ENCODE results near the gene SLC39A8. TPM values are rescaled to one million over a fixed set of nuclear protein-coding genes. Genes with fewer than 3 reads are reported as not detected.

The SLC39A8 gene
- total RNA-seq, 1 donor from 2014 or later: 211 TPM

DNA sequence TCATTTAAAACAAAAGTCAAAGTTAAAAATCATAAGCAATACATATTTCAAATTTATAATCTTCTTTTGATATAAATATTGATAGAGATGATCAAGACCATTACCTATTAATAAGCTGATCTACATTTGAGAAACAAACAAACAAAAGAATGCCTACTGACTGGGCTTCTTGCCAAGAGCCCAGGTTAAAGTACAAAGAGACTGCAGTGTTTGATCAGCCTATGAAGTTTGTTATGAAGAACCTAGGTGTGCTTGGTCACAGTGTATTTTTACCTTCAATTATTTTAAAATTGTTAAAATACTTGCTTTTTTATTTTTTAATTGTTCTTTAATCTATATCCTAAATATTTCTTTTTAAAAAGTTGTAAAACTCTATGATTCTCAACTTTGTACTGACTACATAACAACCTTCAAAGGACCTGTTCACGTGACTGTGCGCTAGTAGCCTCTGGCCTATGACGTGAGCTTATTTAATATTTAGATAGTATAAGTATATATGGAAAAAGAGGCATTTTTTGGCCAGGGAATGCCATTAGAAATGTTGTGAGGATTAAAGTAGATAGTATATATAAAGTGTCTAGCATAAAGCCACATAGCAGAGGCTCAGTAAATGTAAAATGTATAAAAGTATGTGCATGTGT lies 11.4 kb upstream of the SLC39A8 start:
- H3K4me1 Mint-ChIP-seq (ENCODE audit: unreplicated experiment): peaks cover 3% of the 10 kb centered on the region
- TF ChIP-seq, protein P1, sequence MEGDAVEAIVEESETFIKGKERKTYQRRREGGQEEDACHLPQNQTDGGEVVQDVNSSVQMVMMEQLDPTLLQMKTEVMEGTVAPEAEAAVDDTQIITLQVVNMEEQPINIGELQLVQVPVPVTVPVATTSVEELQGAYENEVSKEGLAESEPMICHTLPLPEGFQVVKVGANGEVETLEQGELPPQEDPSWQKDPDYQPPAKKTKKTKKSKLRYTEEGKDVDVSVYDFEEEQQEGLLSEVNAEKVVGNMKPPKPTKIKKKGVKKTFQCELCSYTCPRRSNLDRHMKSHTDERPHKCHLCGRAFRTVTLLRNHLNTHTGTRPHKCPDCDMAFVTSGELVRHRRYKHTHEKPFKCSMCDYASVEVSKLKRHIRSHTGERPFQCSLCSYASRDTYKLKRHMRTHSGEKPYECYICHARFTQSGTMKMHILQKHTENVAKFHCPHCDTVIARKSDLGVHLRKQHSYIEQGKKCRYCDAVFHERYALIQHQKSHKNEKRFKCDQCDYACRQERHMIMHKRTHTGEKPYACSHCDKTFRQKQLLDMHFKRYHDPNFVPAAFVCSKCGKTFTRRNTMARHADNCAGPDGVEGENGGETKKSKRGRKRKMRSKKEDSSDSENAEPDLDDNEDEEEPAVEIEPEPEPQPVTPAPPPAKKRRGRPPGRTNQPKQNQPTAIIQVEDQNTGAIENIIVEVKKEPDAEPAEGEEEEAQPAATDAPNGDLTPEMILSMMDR (IDR thresholded peaks at IDR 0.05; ENCODE audit: unreplicated experiment): no peak
- no peak overlapping the region for H3K27ac Mint-ChIP-seq (ENCODE audit: unreplicated experiment)
- no peak overlapping the region for H3K4me3 Mint-ChIP-seq (ENCODE audit: unreplicated experiment)
- H3K27me3 Mint-ChIP-seq (ENCODE audit: unreplicated experiment): no peaks in the 10 kb centered on the region
- no peaks in the 10 kb centered on the region for H3K9me3 Mint-ChIP-seq (ENCODE audit: unreplicated experiment)
- no peaks in the 10 kb centered on the region for H3K36me3 Mint-ChIP-seq (ENCODE audit: low read depth, unreplicated experiment)
- DNase-seq (ENCODE audit: low spot score): no peak

DNA sequence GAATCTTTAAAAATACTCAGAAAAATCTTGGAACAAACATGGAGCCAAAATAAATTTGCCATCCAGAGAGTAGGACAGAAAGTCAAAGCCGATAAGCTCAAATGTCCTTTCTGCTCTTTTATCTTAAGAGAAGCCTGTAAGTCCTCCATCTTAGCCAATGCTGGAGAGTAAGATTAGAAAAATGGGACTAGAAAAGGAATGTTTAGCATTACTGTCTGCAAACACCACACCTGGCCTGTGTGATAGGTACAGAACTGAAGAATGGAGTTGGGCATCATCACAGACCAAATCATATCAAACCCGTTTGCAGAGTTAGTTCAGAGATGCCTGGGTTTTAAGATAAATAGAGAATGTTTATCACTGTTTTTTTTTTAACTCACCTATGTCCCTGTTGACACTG lies 10.5 kb upstream of the SLC39A8 start:
- Mint-ChIP-seq H3K27me3 (ENCODE audit: unreplicated experiment) (no peaks in the 10 kb centered on the region), H3K4me3 (ENCODE audit: unreplicated experiment) (no peak overlapping the region), H3K4me1 (ENCODE audit: unreplicated experiment) (peaks cover 3% of the 10 kb centered on the region), H3K9me3 (ENCODE audit: unreplicated experiment) (no peaks in the 10 kb centered on the region), H3K36me3 (ENCODE audit: low read depth, unreplicated experiment) (no peaks in the 10 kb centered on the region), H3K27ac (ENCODE audit: unreplicated experiment) (no peak overlapping the region)
- DNase-seq (ENCODE audit: low spot score): no peak
- TF ChIP-seq, protein P1 (IDR thresholded peaks at IDR 0.05; ENCODE audit: unreplicated experiment): no peak

DNA sequence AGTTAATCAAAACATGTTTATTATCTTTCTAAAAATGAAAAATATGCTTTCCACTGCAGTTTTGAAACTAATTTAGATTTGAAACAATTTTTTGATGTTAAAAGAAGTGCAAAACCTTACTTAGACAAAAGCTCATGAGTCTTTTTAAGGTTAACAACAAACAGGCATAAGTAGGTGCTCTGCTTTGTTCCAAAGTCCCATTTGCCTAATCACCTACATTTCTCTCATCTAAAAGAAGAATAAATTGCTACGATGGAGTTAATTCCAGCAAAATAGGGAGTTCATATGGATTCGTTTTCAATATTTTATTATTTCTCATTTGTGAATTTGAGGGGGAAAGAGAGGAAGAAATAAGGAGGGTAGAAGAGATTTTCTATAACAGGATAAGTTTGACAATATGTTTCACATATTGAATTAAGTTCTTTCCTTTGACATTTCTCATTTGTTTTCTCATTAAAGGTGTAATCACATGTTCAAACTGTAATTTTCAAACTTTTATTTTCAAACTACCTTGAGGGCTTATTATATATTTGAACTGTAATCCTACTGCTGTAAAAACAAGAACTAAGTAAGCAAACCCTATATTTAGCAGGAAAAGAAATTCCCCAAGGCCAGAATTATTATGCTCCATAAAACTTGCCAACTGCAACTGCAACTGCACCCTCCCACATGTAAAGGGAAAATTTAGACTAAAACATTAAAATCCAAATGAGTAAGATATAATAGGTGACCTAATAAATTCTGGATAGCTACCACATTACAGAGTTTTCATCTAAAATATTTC lies 9.6 kb upstream of the SLC39A8 start:
- Mint-ChIP-seq H3K36me3 (ENCODE audit: low read depth, unreplicated experiment) (no peaks in the 10 kb centered on the region), H3K27me3 (ENCODE audit: unreplicated experiment) (no peaks in the 10 kb centered on the region), H3K4me3 (ENCODE audit: unreplicated experiment) (no peak overlapping the region), H3K4me1 (ENCODE audit: unreplicated experiment) (peaks cover 3% of the 10 kb centered on the region), H3K27ac (ENCODE audit: unreplicated experiment) (no peak overlapping the region), H3K9me3 (ENCODE audit: unreplicated experiment) (no peaks in the 10 kb centered on the region)
- TF ChIP-seq, protein P1 (IDR thresholded peaks at IDR 0.05; ENCODE audit: unreplicated experiment): no peak
- DNase-seq (ENCODE audit: low spot score): no peak

DNA sequence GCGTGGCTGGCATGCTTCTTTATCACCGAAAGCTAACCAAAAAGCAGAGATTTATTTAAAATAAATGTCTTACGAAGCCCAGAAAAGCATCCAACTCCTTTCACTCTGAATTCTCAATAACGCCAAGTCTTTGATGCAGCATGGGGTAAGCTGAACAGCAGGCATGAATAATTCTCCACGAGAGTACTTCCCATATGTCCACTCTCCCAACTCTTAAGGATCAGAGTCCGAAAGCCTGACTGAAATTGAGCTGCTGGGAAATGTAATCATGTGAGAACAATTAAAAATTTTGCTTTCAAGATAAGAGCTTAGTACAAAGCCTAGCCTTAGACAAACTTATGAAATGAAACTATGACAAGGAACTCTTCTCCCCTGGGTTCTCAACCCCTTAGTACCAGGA lies 7.5 kb upstream of the SLC39A8 start:
- H3K27me3 Mint-ChIP-seq (ENCODE audit: unreplicated experiment): no peaks in the 10 kb centered on the region
- DNase-seq (ENCODE audit: low spot score): no peak
- no peak overlapping the region for H3K4me3 Mint-ChIP-seq (ENCODE audit: unreplicated experiment)
- TF ChIP-seq, protein P1 (IDR thresholded peaks at IDR 0.05; ENCODE audit: unreplicated experiment): no peak
- no peaks in the 10 kb centered on the region for H3K9me3 Mint-ChIP-seq (ENCODE audit: unreplicated experiment)
- H3K36me3 Mint-ChIP-seq (ENCODE audit: low read depth, unreplicated experiment): no peaks in the 10 kb centered on the region
- peaks cover 3% of the 10 kb centered on the region for H3K4me1 Mint-ChIP-seq (ENCODE audit: unreplicated experiment)
- H3K27ac Mint-ChIP-seq (ENCODE audit: unreplicated experiment): no peak overlapping the region

DNA sequence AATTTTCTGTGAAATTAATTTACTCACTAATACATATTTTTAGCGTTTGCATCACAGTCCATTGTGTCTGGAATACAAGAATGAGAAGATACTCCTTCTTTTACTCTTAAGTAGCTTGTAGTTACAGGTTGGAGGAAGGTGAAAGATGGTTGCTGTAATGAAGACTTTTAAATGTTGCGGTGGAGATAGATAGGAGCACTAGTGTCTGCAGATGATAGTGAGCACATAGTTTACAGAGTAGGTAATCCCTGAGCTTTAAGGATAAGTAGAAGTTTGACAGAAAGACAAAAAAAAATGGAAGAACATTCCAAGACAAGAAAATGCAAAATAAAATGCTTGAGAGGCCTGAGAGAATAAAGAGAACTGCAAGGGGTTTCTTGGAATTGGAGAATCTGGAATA lies 5.4 kb upstream of the SLC39A8 start:
- no peak overlapping the region for H3K4me3 Mint-ChIP-seq (ENCODE audit: unreplicated experiment)
- no peaks in the 10 kb centered on the region for H3K36me3 Mint-ChIP-seq (ENCODE audit: low read depth, unreplicated experiment)
- H3K27ac Mint-ChIP-seq (ENCODE audit: unreplicated experiment): no peak overlapping the region
- H3K27me3 Mint-ChIP-seq (ENCODE audit: unreplicated experiment): peaks cover 1% of the 10 kb centered on the region
- no peak for DNase-seq (ENCODE audit: low spot score)
- H3K4me1 Mint-ChIP-seq (ENCODE audit: unreplicated experiment): peaks cover 19% of the 10 kb centered on the region
- no peaks in the 10 kb centered on the region for H3K9me3 Mint-ChIP-seq (ENCODE audit: unreplicated experiment)
- TF ChIP-seq, protein P1 (IDR thresholded peaks at IDR 0.05; ENCODE audit: unreplicated experiment): no peak

Data from endothelial cell (in vitro differentiated cells).